Adrenal gland (tissue), 12 donors: ENCODE results near the gene CROT. TPM values are rescaled to one million over a fixed set of nuclear protein-coding genes. Genes with fewer than 3 reads are reported as not detected.

Experiments used
- DNase-seq, 7 donors: peaks; one replicate each; pipeline ENCODE4 v3.0.0-alpha.2; 2019 to 2020
- H3K27ac ChIP-seq, 5 donors: fragments of 200-600 bp; sonication (generic) in 4 of 5; 1 replicate in 3 of 5; 2 replicates in 2 of 5; pipeline versions ENCODE4 v1.5.1 to v1.8.0; 2016 to 2020; ENCODE audit warnings: mild to moderate bottlenecking in 1 of 5
- H3K27me3 ChIP-seq: fragments of 200-600 bp; 2 replicates; pipeline ENCODE4 v1.8.0; 2021
- H3K36me3 ChIP-seq, 2 donors: fragments of 200-600 bp; replicated peaks in 1 of 2; 1 replicate in 1 of 2; 2 replicates in 1 of 2; pipeline versions ENCODE4 v1.5.1 to v1.8.0; 2018 to 2022
- H3K4me1 ChIP-seq, 2 donors: fragments of 200-600 bp; replicated peaks in 1 of 2; 1 replicate in 1 of 2; 2 replicates in 1 of 2; pipeline versions ENCODE4 v1.5.1 to v1.8.0; 2018 to 2021
- H3K4me3 ChIP-seq, 4 donors: fragments of 200-600 bp; sonication (generic) in 3 of 4; one replicate each; pipeline ENCODE4 v1.5.1; 2016 to 2018
- H3K9me3 ChIP-seq, 3 donors: fragments of 200-600 bp; sonication (generic) in 1 of 3; replicated peaks in 1 of 3; 1 replicate in 2 of 3; 2 replicates in 1 of 3; pipeline versions ENCODE4 v1.5.1 to v1.8.0; 2016 to 2021
- CTCF ChIP-seq, 6 experiments: fragments of 450-650 bp in 4 of 6; fragments of 200-600 bp in 2 of 6; sonication (generic) in 1 of 6; IDR thresholded peaks; 1 replicate in 5 of 6; 2 replicates in 1 of 6; pipeline versions ENCODE4 v1.5.1 to v1.8.0; 2016 to 2021; ENCODE audit warnings: antibody characterized with exemption in 6 of 6, mild to moderate bottlenecking in 2 of 6, moderate library complexity in 1 of 6
- POLR2A ChIP-seq, 2 donors: fragments of 450-650 bp; IDR thresholded peaks; one replicate each; pipeline ENCODE4 v1.6.1; 2017; ENCODE audit warnings: antibody characterized with exemption in 2 of 2, mild to moderate bottlenecking in 2 of 2, moderate library complexity in 1 of 2
- WGBS, 4 donors: extraction: QIAGEN DNeasy Blood & Tissue Kit in 2 of 4; methylation state at CpG; one replicate each; pipeline versions ENCODE4 v1.1.5 to v1.1.7; 2013 to 2017; 5-methylcytosine and 5-hydroxymethylcytosine counted together
- intact Hi-C, 2 donors: fragments of 100-400 bp; cut with DNase I; formaldehyde crosslinking; loops; one replicate each; pipeline versions ENCODE4 v1.14.1 to v1.15.0; 2022 to 2023
- polyA plus RNA-seq, 3 donors: library from polyadenylated mRNA; stranded (reverse); fragments of 200-250 nt in 2 of 3; fragments of 350-450 nt in 1 of 3; fragmentation: Illumina TruSeq in 1 of 3; extraction: RNeasy Lipid Tissue Mini Kit (QIAGEN cat#74804) in 1 of 3; gene quantifications; one replicate each; pipeline ENCODE4 v1.2.3, GENCODE V29; 2013 to 2014
- total RNA-seq, 9 donors: library from RNA; depleted of rRNA in 4 of 9; stranded (reverse); fragments of >200 nt in 4 of 9; fragments of 120-200 nt in 1 of 9; fragmentation: NEBNext Ultra II Directional in 1 of 9; extraction: Animal tissue kit (Norgen Biotek cat#: 25700) in 1 of 9; gene quantifications; one replicate each; pipeline versions ENCODE4 v1.1.0 to v1.2.4, GENCODE V29; 2013 to 2023
- donor health status: healthy with polysubstance abuse.
- donor health status: Bipolar disorder and iron deficiency.
- donor health status: DM: yes; HTN: yes; CAD: no.
- donor health status: DM: no; HTN: no; CAD: no.
- donor health status: DM: no; HTN: no; CAD: no.
- donor health status: DM: yes; HTN: yes; CAD: no.

Gene CROT
- total and polyA plus RNA-seq, 12 donors, result 7.7 to 24.1 (median 15.0) TPM

DNA sequence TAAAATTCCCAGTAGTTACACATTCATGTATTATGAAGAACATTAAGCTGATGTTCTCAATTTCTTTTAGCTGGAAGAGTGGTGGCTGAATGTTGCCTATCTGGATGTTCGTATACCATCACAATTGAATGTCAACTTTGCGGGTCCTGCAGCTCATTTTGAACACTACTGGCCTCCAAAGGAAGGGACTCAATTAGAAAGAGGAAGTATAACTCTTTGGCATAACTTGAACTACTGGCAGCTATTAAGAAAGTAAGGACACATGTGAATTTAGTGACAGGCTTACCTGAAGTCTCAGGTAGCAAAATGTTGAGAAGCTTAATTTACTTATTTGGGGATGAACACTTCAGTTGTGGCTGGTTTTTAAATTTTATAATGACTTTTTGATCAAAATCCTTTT lies 15.9 kb downstream of the CROT start:
- Histone ChIP-seq H3K9me3 (no peaks in the 10 kb centered on the region), H3K36me3 (no peaks in the 10 kb centered on the region), H3K4me3 (no peak overlapping the region), H3K27ac (no peak overlapping the region), H3K27me3 (no peaks in the 10 kb centered on the region), H3K4me1 (no peaks in the 10 kb centered on the region)
- intact Hi-C loops, result no loop called here
- WGBS, 4 donors, result 94 to 100% (median 96%) methylated on average over 2 of the region's 2 CpGs
- DNase-seq, result no peak
- no peak for TF ChIP-seq CTCF (IDR thresholded peaks at IDR 0.05)
- no peak for TF ChIP-seq POLR2A (IDR thresholded peaks at IDR 0.05)

GRCh38 chr7:87363342-87363741 lies 17.9 kb downstream of the CROT start:
- H3K9me3 ChIP-seq, result no peaks in the 10 kb centered on the region
- no peaks in the 10 kb centered on the region for H3K4me1 ChIP-seq
- no peak for DNase-seq
- no peaks in the 10 kb centered on the region for H3K36me3 ChIP-seq
- H3K27ac ChIP-seq, result no peak overlapping the region
- 94 to 100% (median 98%) methylated on average over 1 of the region's 1 CpG for WGBS, 4 donors
- H3K4me3 ChIP-seq, result no peak overlapping the region
- TF ChIP-seq CTCF (IDR thresholded peaks at IDR 0.05), result no peak
- no peak for TF ChIP-seq POLR2A (IDR thresholded peaks at IDR 0.05)
- intact Hi-C loops, result no loop called here
- H3K27me3 ChIP-seq, result no peaks in the 10 kb centered on the region

- TF ChIP-seq POLR2A (IDR thresholded peaks at IDR 0.05) (no peak), CTCF (IDR thresholded peaks at IDR 0.05) (no peak)
- no peak overlapping the region for H3K4me3 ChIP-seq
- H3K9me3 ChIP-seq, result no peaks in the 10 kb centered on the region
- no peaks in the 10 kb centered on the region for H3K27me3 ChIP-seq
- no peak for DNase-seq
- no peaks in the 10 kb centered on the region for H3K4me1 ChIP-seq
- intact Hi-C loops, result no loop called here
- no peaks in the 10 kb centered on the region for H3K36me3 ChIP-seq
- H3K27ac ChIP-seq, result no peak overlapping the region
Measured at GRCh38 chr7:87364246-87364645, 18.8 kb downstream of the CROT start.

- DNase-seq, result no peak
- WGBS, 4 donors, result 88 to 99% (median 97%) methylated on average over 4 of the region's 4 CpGs
- no peaks in the 10 kb centered on the region for H3K4me1 ChIP-seq
- no peaks in the 10 kb centered on the region for H3K27me3 ChIP-seq
- intact Hi-C loops, result no loop called here
- H3K9me3 ChIP-seq, result peaks cover 0 to 5% (median 0%) of the 10 kb centered on the region in 3 donors
- TF ChIP-seq POLR2A (IDR thresholded peaks at IDR 0.05) (no peak), CTCF (IDR thresholded peaks at IDR 0.05) (no peak)
- H3K36me3 ChIP-seq, result no peaks in the 10 kb centered on the region
- H3K4me3 ChIP-seq, result no peak overlapping the region
- no peak overlapping the region for H3K27ac ChIP-seq
Measured at GRCh38 chr7:87369216-87369615, 23.8 kb downstream of the CROT start.
